HEK293 (cell line): Measurements from ENCODE around the gene FTCD.

Experiments
- CTCF ChIA-PET: fragments of 350-600 bp; formaldehyde crosslinking; extraction: SDS; loops from one replicate; lab custom pipeline; 2021; ENCODE audit warnings: antibody characterized with exemption; lab: Yijun Ruan, JAX
- POLR2A ChIA-PET: fragments of 300-600 bp; formaldehyde crosslinking; extraction: SDS; loops from one replicate; lab custom pipeline; 2020; ENCODE audit warnings: antibody characterized with exemption, inconsistent platforms; lab: Yijun Ruan, JAX
- H3K27ac ChIP-seq: fragments of 200-500 bp; sonication (Bioruptor generic); 2 replicates; pipeline ENCODE4 v1.5.1; 2014; ENCODE audit warnings: low read depth, low read length, control low read depth, inconsistent platforms; ENCODE audit errors: extremely low read depth
- H3K36me3 ChIP-seq, 2 experiments: fragments of 200-500 bp in 1 of 2; sonication (Bioruptor generic) in 1 of 2; 1 replicate in 1 of 2; 2 replicates in 1 of 2; pipeline ENCODE4 v1.5.1; 2014 to 2017; ENCODE audit warnings: inconsistent platforms in 2 of 2, low read length in 2 of 2; ENCODE audit not compliant: control insufficient read depth in 2 of 2, insufficient read depth in 1 of 2
- H3K4me1 ChIP-seq: fragments of 200-500 bp; sonication (Bioruptor generic); 2 replicates; pipeline ENCODE4 v1.5.1; 2014; ENCODE audit warnings: mild to moderate bottlenecking, low read length, inconsistent platforms; ENCODE audit not compliant: control insufficient read depth, insufficient read depth
- H3K4me3 ChIP-seq: 2 replicates; pipeline ENCODE4 v1.5.1; 2011; ENCODE audit warnings: low read depth, mild to moderate bottlenecking, control low read depth, low read length, moderate library complexity
- H3K9me3 ChIP-seq: fragments of 200-500 bp; sonication (Bioruptor generic); 2 replicates; pipeline ENCODE4 v1.5.1; 2014; ENCODE audit warnings: low read depth, low read length, inconsistent platforms; ENCODE audit not compliant: control insufficient read depth, insufficient read depth
- KLF10 ChIP-seq: fragments of 450-650 bp; IDR thresholded peaks from 2 replicates; pipeline ENCODE4 v1.5.1; 2018; ENCODE audit warnings: missing biosample characterization, mild to moderate bottlenecking, missing genetic modification characterization
- PRDM1 ChIP-seq: fragments of 450-650 bp; formaldehyde crosslinking; IDR thresholded peaks from 2 replicates; pipeline ENCODE4; 2016; ENCODE audit warnings: missing biosample characterization, missing genetic modification characterization
- ZBTB1 ChIP-seq: fragments of 450-650 bp; formaldehyde crosslinking; IDR thresholded peaks from 2 replicates; pipeline ENCODE4 v1.5.1; 2016; ENCODE audit warnings: missing biosample characterization, missing genetic modification characterization
- ZBTB17 ChIP-seq: fragments of 450-650 bp; formaldehyde crosslinking; IDR thresholded peaks from 2 replicates; pipeline ENCODE4 v1.5.1; 2016; ENCODE audit warnings: missing biosample characterization, missing genetic modification characterization
- ZBTB21 ChIP-seq: fragments of 450-650 bp; formaldehyde crosslinking; IDR thresholded peaks from 2 replicates; pipeline ENCODE4 v1.5.1; 2017; ENCODE audit warnings: missing biosample characterization, missing genetic modification characterization
- ZFP69B ChIP-seq: fragments of 450-650 bp; formaldehyde crosslinking; IDR thresholded peaks from 2 replicates; pipeline ENCODE4 v1.5.1; 2016; ENCODE audit warnings: missing biosample characterization, missing genetic modification characterization
- ZNF19 ChIP-seq: fragments of 450-650 bp; formaldehyde crosslinking; IDR thresholded peaks from 2 replicates; pipeline ENCODE4; 2016; ENCODE audit warnings: missing biosample characterization, missing genetic modification characterization, low read depth
- ZNF214 ChIP-seq: fragments of 450-650 bp; formaldehyde crosslinking; IDR thresholded peaks from 2 replicates; pipeline ENCODE4 v1.5.1; 2017; ENCODE audit warnings: missing biosample characterization, mild to moderate bottlenecking, missing genetic modification characterization, borderline replicate concordance
- ZNF600 ChIP-seq: fragments of 450-650 bp; formaldehyde crosslinking; IDR thresholded peaks from 2 replicates; pipeline ENCODE4 v1.5.1; 2016; ENCODE audit warnings: missing biosample characterization, missing genetic modification characterization
- ZNF610 ChIP-seq: fragments of 450-650 bp; formaldehyde crosslinking; IDR thresholded peaks from 2 replicates; pipeline ENCODE4 v1.5.1; 2016; ENCODE audit warnings: missing biosample characterization, missing genetic modification characterization, borderline replicate concordance
- ZNF626 ChIP-seq: fragments of 450-650 bp; sonication (Bioruptor Pico); formaldehyde crosslinking; IDR thresholded peaks from 2 replicates; pipeline ENCODE4 v1.5.1; 2018; ENCODE audit warnings: missing biosample characterization, missing genetic modification characterization, inconsistent platforms
- ZNF670 ChIP-seq: fragments of 450-650 bp; formaldehyde crosslinking; IDR thresholded peaks from 2 replicates; pipeline ENCODE4 v1.5.1; 2016; ENCODE audit warnings: missing biosample characterization, missing genetic modification characterization, low read depth
- ZSCAN16 ChIP-seq: fragments of 450-650 bp; formaldehyde crosslinking; IDR thresholded peaks from 2 replicates; pipeline ENCODE4 v1.5.1; 2016; ENCODE audit warnings: missing biosample characterization, missing genetic modification characterization
- TF ChIP-seq, protein P1 (sequence below): fragments of 450-650 bp; formaldehyde crosslinking; IDR thresholded peaks from 2 replicates; pipeline ENCODE4 v1.5.1; 2016; ENCODE audit warnings: missing biosample characterization, missing genetic modification characterization
- TF ChIP-seq, protein P2 (sequence below): fragments of 450-650 bp; formaldehyde crosslinking; IDR thresholded peaks from 2 replicates; pipeline ENCODE4 v1.5.1; 2016; ENCODE audit warnings: missing biosample characterization, missing genetic modification characterization

The FTCD gene

DNA sequence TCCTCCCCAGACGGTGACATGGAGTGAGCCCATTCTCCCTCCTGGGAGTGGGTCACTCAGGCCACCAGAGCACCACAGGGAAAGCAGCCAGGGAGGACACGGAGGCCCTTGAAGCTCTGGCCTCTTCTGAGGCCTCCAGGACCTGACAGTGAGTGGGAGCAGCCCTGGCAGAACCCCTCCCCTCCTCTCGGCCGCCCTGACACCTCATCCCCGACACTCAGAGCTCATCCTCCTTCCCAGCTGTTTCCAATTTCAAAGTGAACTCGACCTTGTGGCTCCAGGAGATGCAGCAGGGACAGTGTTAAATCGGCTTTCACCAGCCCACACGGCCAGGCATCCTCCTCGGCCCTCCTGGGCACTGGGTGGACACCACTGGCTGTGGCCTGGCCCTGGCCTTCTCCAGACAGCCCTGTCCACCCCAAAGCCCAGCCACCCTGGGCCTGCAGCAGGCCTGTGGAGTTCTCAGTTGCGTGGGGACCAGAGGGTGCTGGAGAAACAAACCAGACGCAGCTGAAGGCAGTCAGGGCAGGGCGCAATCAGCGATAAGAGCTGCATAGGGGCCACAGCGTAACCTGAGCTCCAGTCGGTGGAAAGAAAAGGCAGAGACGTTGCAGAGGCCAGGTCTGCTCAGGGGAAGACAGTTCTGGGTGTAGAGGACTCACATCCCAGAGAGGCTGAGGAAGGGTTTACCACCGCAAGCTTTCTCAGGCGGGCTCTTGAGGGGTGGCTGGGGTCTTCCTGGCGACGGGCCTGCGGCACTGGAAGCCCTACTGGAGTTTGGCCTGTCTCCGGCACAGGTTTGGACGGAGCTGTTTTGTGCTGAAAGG is 27.1 kb downstream of the FTCD start:
- H3K4me3 ChIP-seq, result no peak overlapping the region
- no peak overlapping the region for H3K27ac ChIP-seq
- H3K9me3 ChIP-seq, result no peaks in the 10 kb centered on the region
- ChIA-PET CTCF (interaction anchor here (0.6 to 3.4 kb wide), 2 partner anchors 15 to 100 kb away, joined by 4 to 14 read pairs; no protein-coding TSS in a partner anchor), POLR2A (no interaction called here)
- no peaks in the 10 kb centered on the region for H3K4me1 ChIP-seq
- TF ChIP-seq ZNF600 (tag by site-specific recombination) (peak; percentile 29; the same call in 1 of the 2 replicates), ZBTB17 (tag by site-specific recombination) (0 out of 2 replicates have a peak, but pooled peaks have one; percentile 39), PRDM1 (tag by site-specific recombination) (no peak)
- peaks cover 0 to 37% of the 10 kb centered on the region in 2 experiments; a peak in 1 of 3 replicates for H3K36me3 ChIP-seq

DNA sequence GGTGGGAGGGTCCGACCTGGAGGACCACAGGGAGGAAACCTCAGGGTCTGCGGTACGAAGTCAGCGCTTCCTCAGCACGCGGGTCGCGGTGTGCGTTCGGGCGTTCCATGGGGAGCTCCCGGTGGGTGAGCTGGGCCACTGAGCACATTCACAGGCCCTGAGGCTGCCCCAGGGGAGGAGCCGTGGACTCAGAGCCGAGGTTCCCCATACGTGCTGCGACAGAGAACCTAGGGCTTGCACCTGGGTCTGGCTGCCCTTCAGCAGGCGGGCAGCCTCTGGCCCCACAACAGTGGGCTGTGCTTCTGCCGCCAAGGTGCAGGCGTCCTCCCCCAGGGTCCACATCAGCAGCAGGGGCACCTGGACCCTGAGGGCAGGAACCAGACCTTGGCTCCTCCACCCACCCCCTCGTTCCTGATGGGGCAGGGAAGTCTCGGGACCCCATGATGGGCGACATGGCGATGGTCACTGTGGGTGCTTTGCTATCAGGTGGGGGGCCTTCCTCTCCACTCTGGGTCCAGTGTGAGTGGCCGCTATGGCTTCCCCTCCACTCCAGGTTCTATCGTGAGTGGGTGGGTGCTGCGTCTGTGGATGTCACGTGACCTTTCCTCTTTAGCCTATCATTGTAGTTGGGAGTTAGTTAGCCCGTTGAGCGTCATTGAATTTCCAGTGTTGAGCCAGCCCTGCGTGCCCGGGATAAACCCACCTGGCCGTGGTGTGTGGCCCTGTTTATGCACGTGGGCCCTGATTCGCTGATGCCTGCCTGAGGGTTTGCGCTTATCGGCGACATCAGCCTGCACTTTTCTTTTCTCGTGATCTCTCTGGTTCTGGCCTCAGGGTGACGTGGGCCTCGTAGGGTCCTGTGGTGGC is 27.9 kb downstream of the FTCD start:
- Histone ChIP-seq H3K36me3 (peaks cover 0 to 38% of the 10 kb centered on the region in 2 experiments; a peak in 1 of 3 replicates), H3K4me3 (no peak overlapping the region), H3K27ac (no peak overlapping the region), H3K4me1 (no peaks in the 10 kb centered on the region), H3K9me3 (no peaks in the 10 kb centered on the region)
- no peak for TF ChIP-seq ZNF19 (tag by site-specific recombination)
- TF ChIP-seq ZNF626 (tag by site-specific recombination), result no peak
- no peak for TF ChIP-seq ZNF670 (tag by site-specific recombination)
- no peak for TF ChIP-seq ZFP69B (tag by site-specific recombination)
- TF ChIP-seq ZBTB1 (tag by site-specific recombination), result no peak
- TF ChIP-seq KLF10, result no peak
- TF ChIP-seq ZNF610 (tag by site-specific recombination), result no peak
- no peak for TF ChIP-seq ZBTB21
- TF ChIP-seq, protein P1, sequence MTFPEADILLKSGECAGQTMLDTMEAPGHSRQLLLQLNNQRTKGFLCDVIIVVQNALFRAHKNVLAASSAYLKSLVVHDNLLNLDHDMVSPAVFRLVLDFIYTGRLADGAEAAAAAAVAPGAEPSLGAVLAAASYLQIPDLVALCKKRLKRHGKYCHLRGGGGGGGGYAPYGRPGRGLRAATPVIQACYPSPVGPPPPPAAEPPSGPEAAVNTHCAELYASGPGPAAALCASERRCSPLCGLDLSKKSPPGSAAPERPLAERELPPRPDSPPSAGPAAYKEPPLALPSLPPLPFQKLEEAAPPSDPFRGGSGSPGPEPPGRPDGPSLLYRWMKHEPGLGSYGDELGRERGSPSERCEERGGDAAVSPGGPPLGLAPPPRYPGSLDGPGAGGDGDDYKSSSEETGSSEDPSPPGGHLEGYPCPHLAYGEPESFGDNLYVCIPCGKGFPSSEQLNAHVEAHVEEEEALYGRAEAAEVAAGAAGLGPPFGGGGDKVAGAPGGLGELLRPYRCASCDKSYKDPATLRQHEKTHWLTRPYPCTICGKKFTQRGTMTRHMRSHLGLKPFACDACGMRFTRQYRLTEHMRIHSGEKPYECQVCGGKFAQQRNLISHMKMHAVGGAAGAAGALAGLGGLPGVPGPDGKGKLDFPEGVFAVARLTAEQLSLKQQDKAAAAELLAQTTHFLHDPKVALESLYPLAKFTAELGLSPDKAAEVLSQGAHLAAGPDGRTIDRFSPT, result no peak
- TF ChIP-seq ZSCAN16, result no peak
- TF ChIP-seq ZNF214 (tag by site-specific recombination), result no peak
- TF ChIP-seq, protein P2, sequence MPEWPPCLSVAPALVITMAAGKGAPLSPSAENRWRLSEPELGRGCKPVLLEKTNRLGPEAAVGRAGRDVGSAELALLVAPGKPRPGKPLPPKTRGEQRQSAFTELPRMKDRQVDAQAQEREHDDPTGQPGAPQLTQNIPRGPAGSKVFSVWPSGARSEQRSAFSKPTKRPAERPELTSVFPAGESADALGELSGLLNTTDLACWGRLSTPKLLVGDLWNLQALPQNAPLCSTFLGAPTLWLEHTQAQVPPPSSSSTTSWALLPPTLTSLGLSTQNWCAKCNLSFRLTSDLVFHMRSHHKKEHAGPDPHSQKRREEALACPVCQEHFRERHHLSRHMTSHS (tag by site-specific recombination), result no peak
- POLR2A ChIA-PET, result no interaction called here
- CTCF ChIA-PET, result no interaction called here
